ENCODE data around the gene CDH18.

GRCh38 chr5:19626211-19626610, 361.8 kb downstream of the CDH18 start:
- TF ChIP-seq EZH2phosphoT487 (IDR thresholded peaks at IDR 0.05; ENCODE audit: insufficient read depth, low read depth) (no peak), EZH2 (IDR thresholded peaks at IDR 0.05; ENCODE audit: insufficient read depth, poor library complexity, severe bottlenecking) (no peak)

All from GM23248 (cell line).